Activated CD4-positive, alpha-beta T cell treated with anti-CD3 and anti-CD28 coated beads, Interleukin-2, amount 10 ng/mL, durations not matched to agents 24 days and 14 days (primary cell): Measurements from ENCODE around the gene RNH1. TPM values are rescaled to one million over a fixed set of nuclear protein-coding genes. Genes with fewer than 3 reads are reported as not detected.

Source experiments
- DNase-seq: peaks from one replicate; pipeline ENCODE4 v3.0.0; 2022
- H3K27ac Mint-ChIP-seq: one replicate; pipeline ENCODE4 v1.8.0; 2022; ENCODE audit warnings: mild to moderate bottlenecking, mixed read lengths
- H3K27me3 Mint-ChIP-seq: one replicate; pipeline ENCODE4 v1.8.0; 2022; ENCODE audit warnings: mixed read lengths
- H3K36me3 Mint-ChIP-seq: one replicate; pipeline ENCODE4 v1.8.0; 2022; ENCODE audit warnings: low read depth, mild to moderate bottlenecking, mixed read lengths
- H3K4me1 Mint-ChIP-seq: one replicate; pipeline ENCODE4 v1.8.0; 2021; ENCODE audit warnings: mixed read lengths
- H3K4me3 Mint-ChIP-seq: one replicate; pipeline ENCODE4 v1.8.0; 2022; ENCODE audit warnings: mild to moderate bottlenecking, moderate library complexity, mixed read lengths
- H3K9me3 Mint-ChIP-seq: one replicate; pipeline ENCODE4 v1.8.0; 2021; ENCODE audit warnings: mixed read lengths
- intact Hi-C: fragments of 100-400 bp; cut with micrococcal nuclease; formaldehyde crosslinking; loops from one replicate; pipeline ENCODE4 v1.15.1; 2023
- total RNA-seq: library from RNA; stranded (reverse); gene quantifications from 2 replicates; pipeline ENCODE4 v1.2.3, GENCODE V29; 2022

Gene RNH1
- total RNA-seq, 1 donor from 2014 or later = 134 TPM

DNA sequence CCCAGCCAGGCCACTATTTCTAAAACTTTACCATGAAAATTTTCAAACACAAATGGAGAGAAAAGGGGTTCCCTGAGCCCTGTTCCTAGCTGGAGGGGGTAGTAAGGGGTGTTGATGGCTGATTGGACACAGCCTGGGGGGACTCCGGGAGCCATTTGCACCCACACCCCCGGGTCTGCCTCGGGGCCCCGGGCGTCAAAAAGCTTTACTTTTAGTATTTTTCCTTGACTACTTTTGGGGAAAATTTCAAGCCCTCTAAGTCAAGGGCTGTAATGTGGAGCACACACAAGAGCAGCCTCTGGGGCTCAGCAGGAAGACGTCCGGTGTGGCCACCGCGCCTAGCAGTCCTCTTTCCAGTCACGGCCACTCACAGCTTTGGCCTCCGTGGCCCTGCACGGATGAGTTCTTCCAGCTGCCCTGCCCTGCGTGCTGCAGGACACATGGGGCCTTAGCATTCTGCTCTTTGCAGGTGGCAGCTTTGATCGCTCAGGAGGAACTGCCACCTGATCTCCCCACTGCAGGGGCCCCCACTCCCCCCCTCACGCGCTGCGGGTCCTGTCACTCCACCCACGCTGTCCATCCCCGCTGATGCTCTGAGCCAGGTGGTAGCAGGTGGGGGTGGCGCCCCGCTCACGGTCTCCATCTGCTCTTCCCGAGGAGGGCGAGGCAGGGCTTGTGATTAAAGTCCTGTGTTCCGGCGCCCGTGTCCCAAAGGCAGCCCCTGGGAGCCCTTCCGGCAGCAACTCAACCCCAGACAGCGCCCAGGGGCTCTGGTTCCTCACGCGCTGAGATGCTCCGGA, 14.4 kb downstream of the RNH1 start:
- H3K9me3 Mint-ChIP-seq = no peaks in the 10 kb centered on the region
- no peak overlapping the region for H3K27ac Mint-ChIP-seq
- H3K27me3 Mint-ChIP-seq = no peaks in the 10 kb centered on the region

DNA sequence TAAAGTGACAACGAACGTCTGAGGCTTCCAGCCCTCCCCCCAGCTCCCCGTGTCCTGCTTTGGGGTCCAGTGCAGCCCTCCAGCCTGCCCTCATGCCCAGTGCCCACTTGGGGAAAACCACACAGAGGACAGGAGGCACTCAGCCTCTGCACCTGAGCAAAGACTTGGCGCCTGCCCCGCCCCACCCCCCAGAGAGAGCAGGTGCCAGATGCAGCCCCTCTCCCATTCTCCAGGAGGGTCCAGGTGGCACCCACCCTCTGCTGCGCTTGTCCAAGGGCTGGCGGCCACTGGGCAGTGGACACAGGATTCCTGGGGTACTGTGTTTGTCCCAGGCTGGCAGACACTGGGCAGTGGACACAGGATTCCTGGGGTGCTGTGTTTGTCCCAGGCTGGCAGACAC, 15.7 kb downstream of the RNH1 start:
- peaks cover 17% of the 10 kb centered on the region for H3K36me3 Mint-ChIP-seq
- no peak overlapping the region for H3K4me3 Mint-ChIP-seq
- no peaks in the 10 kb centered on the region for H3K9me3 Mint-ChIP-seq
- H3K27me3 Mint-ChIP-seq = no peaks in the 10 kb centered on the region
- intact Hi-C loops = no loop called here
- H3K4me1 Mint-ChIP-seq = peaks cover 2% of the 10 kb centered on the region
- no peak overlapping the region for H3K27ac Mint-ChIP-seq
- no peak for DNase-seq

More for the DNA sequence above, 14.4 kb downstream of the RNH1 start:
- Mint-ChIP-seq H3K4me3 (no peak overlapping the region), H3K4me1 (peaks cover 5% of the 10 kb centered on the region), H3K36me3 (peaks cover 27% of the 10 kb centered on the region)
- DNase-seq = no peak
- intact Hi-C loops = no loop called here

DNA sequence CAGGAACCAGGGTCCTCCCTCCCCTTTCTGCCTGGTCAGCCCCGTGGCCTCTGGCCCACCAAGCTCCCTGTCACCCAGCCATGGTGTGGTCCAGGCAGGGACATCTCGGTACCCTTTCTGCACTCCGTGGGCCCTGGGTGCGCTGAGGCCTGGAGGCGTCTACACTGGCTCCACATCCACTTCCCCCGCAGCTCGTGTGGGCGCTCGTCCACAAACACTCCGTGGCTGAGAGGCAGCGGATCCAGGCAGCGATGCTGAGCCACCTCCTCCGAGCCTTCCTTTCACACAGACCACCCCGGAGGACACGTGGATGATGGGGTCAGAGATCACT, 16.1 kb downstream of the RNH1 start:
- Mint-ChIP-seq H3K27ac (no peak overlapping the region), H3K4me3 (no peak overlapping the region), H3K9me3 (no peaks in the 10 kb centered on the region), H3K4me1 (peaks cover 2% of the 10 kb centered on the region), H3K27me3 (no peaks in the 10 kb centered on the region), H3K36me3 (peaks cover 14% of the 10 kb centered on the region)
- no peak for DNase-seq
- intact Hi-C loops = no loop called here

DNA sequence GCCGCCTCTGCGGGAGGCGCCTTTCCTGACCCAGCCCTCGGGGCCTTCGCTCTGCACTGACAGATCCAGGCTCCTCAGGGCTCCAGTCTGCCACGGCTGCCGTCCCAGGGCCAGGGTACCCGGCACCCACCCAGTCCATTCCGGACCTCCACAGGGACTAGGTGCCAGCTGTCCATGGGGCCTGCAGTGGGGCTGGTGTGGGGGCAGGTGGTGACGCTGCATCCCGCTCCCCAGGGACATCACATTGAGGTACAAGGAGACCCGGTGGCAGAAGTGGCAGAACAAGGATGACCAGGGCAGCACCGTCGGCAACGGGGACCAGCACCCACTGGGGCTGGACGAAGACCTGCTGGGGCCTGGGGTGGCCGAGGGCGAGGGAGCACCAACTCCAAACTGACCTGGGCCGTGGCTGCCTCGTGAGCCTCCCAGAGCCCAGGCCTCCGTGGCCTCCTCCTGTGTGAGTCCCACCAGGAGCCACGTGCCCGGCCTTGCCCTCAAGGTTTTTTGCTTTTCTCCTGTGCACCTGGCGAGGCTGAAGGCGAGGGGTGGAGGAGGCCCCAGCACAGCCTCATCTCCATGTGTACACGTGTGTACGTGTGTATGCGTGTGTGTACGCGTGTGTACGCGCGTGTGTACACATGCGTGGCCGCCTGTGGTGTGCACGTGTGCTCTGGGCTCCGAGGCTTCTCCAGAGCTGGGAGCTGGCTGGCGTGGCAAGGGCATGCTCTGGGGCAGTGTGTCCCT, 16.7 kb downstream of the RNH1 start:
- H3K27me3 Mint-ChIP-seq = no peaks in the 10 kb centered on the region
- no peaks in the 10 kb centered on the region for H3K4me1 Mint-ChIP-seq
- no peak for DNase-seq
- H3K9me3 Mint-ChIP-seq = no peaks in the 10 kb centered on the region
- peaks cover 13% of the 10 kb centered on the region for H3K36me3 Mint-ChIP-seq
- H3K4me3 Mint-ChIP-seq = no peak overlapping the region
- no peak overlapping the region for H3K27ac Mint-ChIP-seq
- intact Hi-C loops = no loop called here

DNA sequence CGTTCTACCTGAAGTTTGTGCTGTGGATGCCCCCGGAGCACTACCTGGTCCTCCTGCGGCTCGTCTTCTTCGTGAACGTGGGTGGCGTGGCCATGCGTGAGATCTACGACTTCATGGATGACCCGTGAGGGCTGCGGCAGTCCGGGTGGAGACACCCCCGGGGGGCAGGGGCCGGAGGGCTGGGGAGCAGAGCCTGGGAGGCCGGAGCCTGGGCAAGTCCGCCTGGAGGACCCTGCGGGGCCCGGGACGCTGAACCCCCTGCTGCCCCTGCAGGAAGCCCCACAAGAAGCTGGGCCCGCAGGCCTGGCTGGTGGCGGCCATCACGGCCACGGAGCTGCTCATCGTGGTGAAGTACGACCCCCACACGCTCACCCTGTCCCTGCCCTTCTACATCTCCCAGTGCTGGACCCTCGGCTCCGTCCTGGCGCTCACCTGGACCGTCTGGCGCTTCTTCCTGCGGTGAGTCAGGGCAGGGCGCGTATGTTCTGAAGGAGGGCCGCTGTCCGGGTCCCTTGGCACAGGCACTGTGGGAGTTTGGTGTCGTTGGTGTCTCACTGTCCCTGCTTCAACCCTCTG, 17.3 kb downstream of the RNH1 start:
- Mint-ChIP-seq H3K4me1 (no peaks in the 10 kb centered on the region), H3K27me3 (no peaks in the 10 kb centered on the region), H3K27ac (no peak overlapping the region), H3K36me3 (peaks cover 9% of the 10 kb centered on the region), H3K4me3 (no peak overlapping the region), H3K9me3 (no peaks in the 10 kb centered on the region)
- intact Hi-C loops = no loop called here
- no peak for DNase-seq

DNA sequence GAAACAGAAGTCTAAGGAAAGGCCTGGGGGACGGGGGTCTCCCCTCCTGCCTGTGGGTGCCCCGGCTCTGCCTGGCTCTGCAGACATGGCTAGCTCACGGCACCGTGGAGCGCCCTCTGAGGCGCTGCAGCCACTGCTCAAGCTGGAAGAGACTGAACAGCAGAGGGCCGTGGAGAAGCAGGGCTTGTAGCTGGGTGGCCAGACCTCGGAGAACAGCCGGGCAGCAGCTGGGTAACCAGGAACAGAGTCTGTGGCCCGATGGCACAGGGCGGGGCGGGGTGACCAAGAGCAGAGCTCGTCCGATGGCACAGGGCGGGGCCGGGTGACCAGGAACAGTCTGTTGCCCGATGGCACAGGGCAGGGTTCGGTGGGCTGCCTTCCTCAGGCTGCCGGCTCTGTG, 18.1 kb downstream of the RNH1 start:
- Mint-ChIP-seq H3K36me3 (peaks cover 7% of the 10 kb centered on the region), H3K27ac (no peak overlapping the region), H3K4me1 (no peaks in the 10 kb centered on the region), H3K27me3 (no peaks in the 10 kb centered on the region), H3K9me3 (no peaks in the 10 kb centered on the region), H3K4me3 (no peak overlapping the region)
- intact Hi-C loops = no loop called here
- no peak for DNase-seq

DNA sequence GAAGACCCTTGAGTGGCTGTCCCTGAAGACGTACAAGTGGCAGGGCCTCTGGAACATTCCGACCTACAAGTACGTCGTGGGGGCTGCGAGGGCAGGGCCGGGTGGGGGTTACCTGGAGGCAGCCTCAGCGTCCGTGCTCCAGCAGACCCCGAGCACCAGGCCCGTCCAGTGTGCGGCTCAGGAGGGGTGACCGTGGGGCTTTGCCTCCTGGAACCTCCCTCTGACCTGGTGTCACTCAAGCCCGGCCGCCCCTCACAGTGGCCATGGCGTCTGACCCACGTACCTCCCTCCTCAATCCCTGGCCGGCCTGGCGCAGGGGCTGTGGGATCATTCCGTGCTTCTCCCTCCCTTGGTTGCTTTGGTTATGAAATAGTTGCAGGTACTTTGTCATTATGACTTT, 18.5 kb downstream of the RNH1 start:
- intact Hi-C loops = no loop called here
- Mint-ChIP-seq H3K4me1 (no peaks in the 10 kb centered on the region), H3K27me3 (no peaks in the 10 kb centered on the region), H3K9me3 (no peaks in the 10 kb centered on the region), H3K36me3 (peaks cover 7% of the 10 kb centered on the region), H3K4me3 (no peak overlapping the region), H3K27ac (no peak overlapping the region)
- DNase-seq = no peak

DNA sequence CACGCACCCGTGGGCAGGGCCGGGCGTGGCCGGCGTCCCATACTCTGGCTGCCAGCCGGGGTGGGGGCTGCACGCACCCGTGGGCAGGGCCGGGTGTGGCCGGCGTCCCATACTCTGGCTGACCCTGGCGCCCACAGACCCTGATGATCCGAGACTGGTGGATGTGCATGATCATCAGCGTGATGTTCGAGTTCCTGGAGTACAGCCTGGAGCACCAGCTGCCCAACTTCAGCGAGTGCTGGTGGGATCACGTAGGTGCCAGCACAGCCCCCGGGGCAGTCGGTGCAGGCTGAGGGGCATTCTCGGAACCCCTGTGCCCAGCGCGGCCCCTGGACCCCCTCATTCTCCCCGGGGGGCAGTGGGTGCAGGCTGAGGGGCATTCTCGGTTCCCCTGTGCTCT, 19.0 kb downstream of the RNH1 start:
- Mint-ChIP-seq H3K27ac (no peak overlapping the region), H3K27me3 (no peaks in the 10 kb centered on the region), H3K4me1 (no peaks in the 10 kb centered on the region), H3K4me3 (no peak overlapping the region), H3K9me3 (no peaks in the 10 kb centered on the region), H3K36me3 (peaks cover 7% of the 10 kb centered on the region)
- intact Hi-C loops = no loop called here
- no peak for DNase-seq

DNA sequence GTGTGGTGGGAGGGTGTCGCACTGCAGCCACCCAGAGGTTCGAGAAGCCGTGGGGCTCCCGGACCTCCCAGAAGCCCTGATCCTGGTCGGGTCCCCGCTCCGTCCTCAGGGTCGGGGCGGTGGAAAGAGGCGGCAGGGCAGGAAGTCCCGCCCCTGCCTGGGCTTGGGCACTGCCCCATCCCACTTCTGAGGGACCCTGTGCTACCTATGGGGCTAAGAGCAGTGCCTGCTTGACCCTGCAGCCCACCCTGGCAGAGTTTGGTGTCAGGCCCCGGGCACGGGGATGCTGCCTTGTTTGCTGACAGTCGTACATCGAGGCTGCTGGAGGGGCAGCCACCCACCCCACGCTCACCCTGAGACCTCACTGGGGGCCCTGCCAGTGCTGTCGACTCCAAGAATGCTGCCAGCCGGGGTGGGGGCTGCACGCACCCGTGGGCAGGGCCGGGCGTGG, 19.4 kb downstream of the RNH1 start:
- no peak for DNase-seq
- intact Hi-C loops = no loop called here
- Mint-ChIP-seq H3K4me3 (no peak overlapping the region), H3K9me3 (no peaks in the 10 kb centered on the region), H3K36me3 (peaks cover 7% of the 10 kb centered on the region), H3K27me3 (no peaks in the 10 kb centered on the region), H3K4me1 (no peaks in the 10 kb centered on the region), H3K27ac (no peak overlapping the region)

DNA sequence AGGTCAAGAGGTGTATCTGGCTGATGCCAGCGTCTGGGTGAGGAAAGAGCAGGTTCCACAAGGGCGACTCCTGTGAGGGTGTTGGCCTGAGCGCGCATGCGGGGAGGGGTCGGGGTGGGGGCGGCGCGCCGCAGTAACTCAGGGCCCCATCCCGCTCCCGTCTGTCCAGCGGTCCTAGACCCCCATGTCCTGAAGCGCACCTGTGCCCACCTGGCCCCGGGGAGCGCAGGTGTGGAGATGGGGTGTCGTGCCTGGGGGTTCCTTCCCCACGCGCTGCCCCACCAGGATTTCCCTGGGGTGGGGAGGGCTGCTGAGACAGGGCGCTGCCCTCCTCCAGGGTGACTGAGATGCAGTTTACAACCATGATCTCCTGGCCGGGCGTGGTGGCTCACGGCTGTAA, 20.9 kb downstream of the RNH1 start:
- H3K4me1 Mint-ChIP-seq = no peaks in the 10 kb centered on the region
- no peaks in the 10 kb centered on the region for H3K27me3 Mint-ChIP-seq
- H3K4me3 Mint-ChIP-seq = no peak overlapping the region
- H3K27ac Mint-ChIP-seq = no peak overlapping the region
- H3K36me3 Mint-ChIP-seq = peaks cover 3% of the 10 kb centered on the region
- intact Hi-C loops = no loop called here
- no peaks in the 10 kb centered on the region for H3K9me3 Mint-ChIP-seq
- DNase-seq = no peak

DNA sequence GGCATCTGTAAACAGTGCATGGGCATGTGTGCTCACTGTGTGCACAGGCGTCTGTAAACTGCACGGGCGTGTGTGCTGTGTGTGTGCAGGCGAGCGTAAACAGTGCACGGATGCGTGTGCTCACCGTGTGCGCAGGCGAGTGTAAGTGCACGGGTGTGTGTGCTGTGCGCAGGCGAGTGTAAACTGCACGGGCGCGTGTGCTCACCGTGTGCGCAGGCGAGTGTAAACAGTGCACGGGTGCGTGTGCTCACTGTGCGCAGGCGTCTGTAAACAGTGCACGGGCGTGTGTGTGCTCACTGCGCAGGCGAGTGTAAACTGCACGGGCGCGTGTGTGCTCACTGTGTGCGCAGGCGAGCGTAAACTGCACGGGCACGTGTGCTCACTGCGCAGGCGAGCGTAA, 22.4 kb downstream of the RNH1 start:
- Mint-ChIP-seq H3K4me1 (no peaks in the 10 kb centered on the region), H3K27me3 (no peaks in the 10 kb centered on the region), H3K36me3 (peaks cover 1% of the 10 kb centered on the region), H3K4me3 (no peak overlapping the region), H3K27ac (no peak overlapping the region), H3K9me3 (no peaks in the 10 kb centered on the region)
- DNase-seq = no peak
- intact Hi-C loops = no loop called here

DNA sequence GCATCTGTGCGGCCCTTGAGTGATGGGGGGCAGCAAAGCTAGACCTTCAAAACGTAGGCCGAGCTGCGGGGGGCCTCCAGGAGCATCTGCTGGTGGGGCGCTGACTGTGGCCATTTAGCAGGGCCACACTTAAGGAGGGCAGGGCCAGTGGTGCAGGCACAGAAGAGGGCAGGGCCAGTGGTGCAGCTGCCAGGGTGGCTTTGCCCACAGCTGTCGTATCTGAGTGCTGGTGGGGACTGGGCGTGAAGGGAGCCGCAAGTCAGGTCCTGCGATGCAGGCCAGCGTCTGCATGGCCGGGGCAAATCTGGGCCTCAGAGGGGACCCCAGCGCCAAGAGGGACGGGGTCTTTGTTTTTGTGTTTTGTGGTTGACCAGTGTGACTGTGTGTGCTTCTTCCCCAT, 27.7 kb downstream of the RNH1 start:
- H3K9me3 Mint-ChIP-seq = no peaks in the 10 kb centered on the region
- intact Hi-C loops = no loop called here
- no peaks in the 10 kb centered on the region for H3K36me3 Mint-ChIP-seq
- H3K4me3 Mint-ChIP-seq = no peak overlapping the region
- DNase-seq = no peak
- H3K27ac Mint-ChIP-seq = no peak overlapping the region
- no peaks in the 10 kb centered on the region for H3K4me1 Mint-ChIP-seq
- H3K27me3 Mint-ChIP-seq = no peaks in the 10 kb centered on the region

DNA sequence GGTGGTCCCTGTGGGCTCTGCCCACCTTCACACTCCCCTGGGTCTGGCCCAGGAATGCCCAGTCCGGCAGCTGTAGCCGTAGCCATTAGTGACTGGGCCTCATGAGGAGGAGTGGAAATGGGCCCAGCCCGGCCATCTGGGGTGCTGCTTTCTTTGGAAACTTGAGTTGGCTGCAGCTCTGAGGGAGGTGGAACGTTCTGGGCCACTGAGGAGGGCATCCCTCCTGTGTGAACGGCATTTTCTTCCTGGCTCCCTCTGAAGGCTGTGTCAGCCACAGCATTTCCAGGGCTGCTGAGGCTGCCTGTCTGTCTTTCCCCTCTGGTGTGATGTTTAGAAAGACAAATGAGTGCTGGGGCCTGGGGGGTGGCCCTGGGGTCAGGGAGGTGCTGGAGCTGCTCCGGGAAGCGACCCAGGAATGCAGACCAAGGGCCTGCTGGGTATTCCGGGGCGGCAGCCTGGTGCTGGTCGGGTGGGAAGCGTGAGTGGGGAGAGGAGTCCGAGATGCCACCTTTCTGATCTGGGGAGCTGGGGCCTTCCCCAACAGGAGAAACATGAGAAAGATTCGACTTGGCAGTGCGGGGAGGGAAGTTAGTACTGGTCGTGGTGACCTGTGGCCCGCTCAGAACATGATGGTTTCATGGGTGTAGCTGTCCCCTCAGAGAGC, 29.9 kb downstream of the RNH1 start:
- no peak for DNase-seq
- intact Hi-C loops = no loop called here

DNA sequence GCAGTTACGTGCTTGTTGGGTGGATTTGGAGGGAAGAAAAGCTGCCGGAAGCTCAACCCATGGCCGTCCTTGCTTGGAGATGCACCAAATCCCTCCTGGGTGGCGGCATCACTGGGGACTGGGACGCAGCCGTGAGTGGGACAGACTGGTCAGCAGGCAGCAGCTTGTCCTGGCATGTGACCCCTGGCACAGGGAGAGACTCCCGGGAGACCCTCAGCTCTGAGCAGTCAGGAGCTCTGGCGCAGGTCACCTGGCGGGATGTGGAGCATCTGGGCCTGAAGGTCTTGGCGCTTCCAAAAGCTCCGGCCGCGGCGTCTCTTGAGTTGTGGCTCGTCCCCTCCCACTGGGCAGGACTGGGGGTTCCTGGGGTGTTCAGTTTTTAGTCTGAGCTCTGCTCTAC, 30.6 kb downstream of the RNH1 start:
- H3K36me3 Mint-ChIP-seq = no peaks in the 10 kb centered on the region
- DNase-seq = no peak
- no peaks in the 10 kb centered on the region for H3K4me1 Mint-ChIP-seq
- H3K27ac Mint-ChIP-seq = no peak overlapping the region
- intact Hi-C loops = no loop called here
- no peaks in the 10 kb centered on the region for H3K27me3 Mint-ChIP-seq
- no peak overlapping the region for H3K4me3 Mint-ChIP-seq
- H3K9me3 Mint-ChIP-seq = no peaks in the 10 kb centered on the region

More for the DNA sequence above, 29.9 kb downstream of the RNH1 start:
- H3K4me3 Mint-ChIP-seq = no peak overlapping the region
- H3K27ac Mint-ChIP-seq = no peak overlapping the region
- H3K4me1 Mint-ChIP-seq = no peaks in the 10 kb centered on the region
- no peaks in the 10 kb centered on the region for H3K27me3 Mint-ChIP-seq
- H3K36me3 Mint-ChIP-seq = no peaks in the 10 kb centered on the region
- no peaks in the 10 kb centered on the region for H3K9me3 Mint-ChIP-seq
